IPS-15b (cell line): ENCODE results near the gene MACIR.
A peak's percentile ranks its signal among the peaks of the same experiment; 100 is the strongest.

ENCODE experiments used
- H3K27me3 ChIP-seq: one replicate; pipeline ENCODE4 v1.6.1; 2013; ENCODE audit warnings: low read length; ENCODE audit not compliant: control insufficient read depth, insufficient read depth
- H3K36me3 ChIP-seq: one replicate; pipeline ENCODE4 v1.6.1; 2013; ENCODE audit warnings: low read length; ENCODE audit not compliant: control insufficient read depth, insufficient read depth
- H3K4me1 ChIP-seq: one replicate; pipeline ENCODE4 v1.6.1; 2013; ENCODE audit warnings: mild to moderate bottlenecking, low read length; ENCODE audit not compliant: control insufficient read depth, insufficient read depth
- H3K4me3 ChIP-seq: one replicate; pipeline ENCODE4 v1.5.1; 2013; ENCODE audit warnings: low read depth, low read length
- H3K9ac ChIP-seq: one replicate; pipeline ENCODE4 v1.6.1; 2013; ENCODE audit warnings: low read depth, mild to moderate bottlenecking, low read length
- H3K9me3 ChIP-seq: one replicate; pipeline ENCODE4 v1.6.1; 2013; ENCODE audit warnings: mild to moderate bottlenecking, low read length; ENCODE audit not compliant: control insufficient read depth, insufficient read depth

MACIR gene

DNA sequence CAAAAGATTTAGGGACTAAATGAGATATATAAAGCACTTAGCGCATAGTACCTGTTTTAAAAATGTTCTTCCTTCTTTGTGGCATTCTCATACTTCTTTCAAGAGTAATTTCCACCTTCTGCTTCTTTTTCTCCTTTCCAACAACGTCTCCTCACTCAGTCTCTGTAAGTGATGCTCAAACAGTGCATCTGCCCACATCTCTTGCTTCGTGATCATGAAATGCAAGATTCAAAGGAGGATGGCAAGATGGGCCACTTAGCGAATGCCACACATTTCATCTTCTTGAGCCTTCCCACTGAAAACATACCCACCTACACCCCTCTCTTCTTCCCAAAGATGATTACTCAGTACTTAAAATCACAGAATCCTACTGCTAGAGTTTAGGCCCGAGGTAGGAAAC, 36.9 kb downstream of the MACIR start:
- Histone ChIP-seq H3K36me3 (no peaks in the 10 kb centered on the region), H3K4me1 (peaks cover 12% of the 10 kb centered on the region), H3K9ac (no peak overlapping the region), H3K4me3 (no peak overlapping the region), H3K27me3 (no peaks in the 10 kb centered on the region), H3K9me3 (no peaks in the 10 kb centered on the region)

GRCh38 chr5:103295871-103296270, 37.3 kb downstream of the MACIR start:
- no peaks in the 10 kb centered on the region for H3K27me3 ChIP-seq
- no peaks in the 10 kb centered on the region for H3K9me3 ChIP-seq
- peaks cover 12% of the 10 kb centered on the region for H3K4me1 ChIP-seq
- no peaks in the 10 kb centered on the region for H3K36me3 ChIP-seq
- H3K4me3 ChIP-seq = no peak overlapping the region
- H3K9ac ChIP-seq = no peak overlapping the region

DNA sequence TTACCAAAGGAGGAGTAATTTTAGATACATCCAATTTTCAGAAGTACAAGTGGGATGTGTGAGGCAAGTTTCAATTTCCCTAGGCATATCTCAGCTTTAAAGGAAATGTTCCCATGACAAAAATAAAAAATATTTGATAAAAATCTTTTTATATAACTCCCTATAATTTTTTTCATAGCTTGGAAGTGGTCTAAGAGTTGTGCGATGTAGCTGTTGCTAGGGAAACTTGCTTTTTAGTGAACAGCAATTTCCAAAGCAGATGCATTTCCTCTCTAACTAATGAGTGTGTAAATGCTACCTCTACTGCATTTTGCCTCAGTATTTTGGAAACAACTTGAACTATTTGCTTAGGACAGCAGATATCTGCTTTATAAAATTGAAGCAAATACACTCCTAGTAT, 39.6 kb downstream of the MACIR start:
- Histone ChIP-seq H3K27me3 (no peaks in the 10 kb centered on the region), H3K36me3 (no peaks in the 10 kb centered on the region), H3K9me3 (no peaks in the 10 kb centered on the region), H3K9ac (no peak overlapping the region), H3K4me1 (peaks cover 12% of the 10 kb centered on the region), H3K4me3 (no peak overlapping the region)

GRCh38 chr5:103298607-103299188, 40.1 kb downstream of the MACIR start:
- H3K4me3 ChIP-seq = no peak overlapping the region
- no peaks in the 10 kb centered on the region for H3K27me3 ChIP-seq
- no peaks in the 10 kb centered on the region for H3K9me3 ChIP-seq
- peaks cover 12% of the 10 kb centered on the region for H3K4me1 ChIP-seq
- H3K9ac ChIP-seq = peak overlapping the region; percentile 43
- no peaks in the 10 kb centered on the region for H3K36me3 ChIP-seq

DNA sequence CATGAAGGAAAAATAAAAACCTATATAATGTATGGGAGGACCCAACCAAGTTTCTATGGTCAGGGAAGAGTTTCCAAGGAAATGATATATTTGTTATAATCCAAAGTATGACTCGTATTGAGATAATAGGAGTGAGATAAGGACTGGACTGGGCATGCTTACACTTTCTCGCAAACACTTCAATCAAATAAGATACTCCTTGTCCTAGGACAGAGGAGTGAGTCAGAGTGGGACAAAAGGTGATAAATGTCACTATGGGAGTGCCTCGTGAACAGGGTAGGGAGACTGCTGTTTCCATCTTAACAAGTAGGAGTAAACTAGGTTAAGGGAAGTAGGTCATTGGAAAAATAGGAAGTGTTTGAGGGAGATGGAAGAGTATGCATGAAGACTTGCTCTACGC, 47.2 kb downstream of the MACIR start:
- H3K9me3 ChIP-seq = no peaks in the 10 kb centered on the region
- no peak overlapping the region for H3K4me3 ChIP-seq
- no peak overlapping the region for H3K9ac ChIP-seq
- no peaks in the 10 kb centered on the region for H3K36me3 ChIP-seq
- H3K27me3 ChIP-seq = no peaks in the 10 kb centered on the region
- no peaks in the 10 kb centered on the region for H3K4me1 ChIP-seq

GRCh38 chr5:103307470-103307869, 48.9 kb downstream of the MACIR start:
- no peak overlapping the region for H3K4me3 ChIP-seq
- no peaks in the 10 kb centered on the region for H3K4me1 ChIP-seq
- no peaks in the 10 kb centered on the region for H3K36me3 ChIP-seq
- H3K27me3 ChIP-seq = no peaks in the 10 kb centered on the region
- H3K9me3 ChIP-seq = no peaks in the 10 kb centered on the region
- no peak overlapping the region for H3K9ac ChIP-seq

GRCh38 chr5:103308774-103309173, 50.2 kb downstream of the MACIR start:
- Histone ChIP-seq H3K27me3 (no peaks in the 10 kb centered on the region), H3K4me1 (no peaks in the 10 kb centered on the region), H3K4me3 (no peak overlapping the region), H3K36me3 (no peaks in the 10 kb centered on the region), H3K9ac (no peak overlapping the region), H3K9me3 (no peaks in the 10 kb centered on the region)

DNA sequence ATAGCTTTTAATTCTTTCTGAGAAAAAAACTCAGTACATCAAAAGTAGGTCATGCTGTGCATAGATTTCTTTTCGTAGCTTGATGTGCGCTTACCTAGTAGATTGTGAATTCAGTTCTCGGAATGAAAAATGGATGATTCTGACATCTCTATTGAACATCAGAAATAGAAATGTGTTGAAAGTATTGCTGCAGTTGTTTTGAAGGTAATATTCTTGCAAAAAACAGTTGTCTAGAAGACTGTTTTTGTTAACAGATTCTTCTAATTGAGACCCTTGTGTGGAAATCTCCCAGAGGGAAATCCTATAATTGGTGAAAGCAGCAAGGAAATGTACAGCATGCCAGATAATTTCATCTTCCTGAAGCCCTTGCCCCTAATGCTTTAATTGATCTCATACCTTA, 54.5 kb downstream of the MACIR start:
- Histone ChIP-seq H3K36me3 (no peaks in the 10 kb centered on the region), H3K9ac (no peak overlapping the region), H3K4me1 (no peaks in the 10 kb centered on the region), H3K4me3 (no peak overlapping the region), H3K9me3 (no peaks in the 10 kb centered on the region), H3K27me3 (no peaks in the 10 kb centered on the region)

DNA sequence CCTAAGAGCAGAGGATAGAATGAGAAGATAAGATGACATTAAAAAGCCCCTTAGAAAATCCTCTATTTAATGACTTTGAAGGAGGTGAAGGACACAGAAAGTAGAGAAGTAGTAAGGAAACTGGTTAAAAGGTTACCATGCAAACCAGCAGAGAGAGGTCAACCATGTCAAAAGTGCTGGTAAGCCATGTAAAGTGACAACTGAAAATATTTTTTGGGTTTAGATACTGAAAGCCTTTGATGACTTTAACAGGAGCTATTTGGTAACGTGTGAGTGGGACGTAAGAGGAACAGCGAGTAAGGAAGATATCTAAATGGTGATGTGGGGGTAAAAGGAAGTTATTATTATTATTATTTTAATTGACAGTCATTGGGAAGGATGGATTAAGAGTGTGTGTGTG, 56.9 kb downstream of the MACIR start:
- Histone ChIP-seq H3K9ac (no peak overlapping the region), H3K9me3 (no peaks in the 10 kb centered on the region), H3K4me1 (peaks cover 2% of the 10 kb centered on the region), H3K4me3 (no peak overlapping the region), H3K36me3 (no peaks in the 10 kb centered on the region), H3K27me3 (no peaks in the 10 kb centered on the region)

GRCh38 chr5:103327451-103327850, 68.9 kb downstream of the MACIR start:
- Histone ChIP-seq H3K4me1 (no peaks in the 10 kb centered on the region), H3K27me3 (no peaks in the 10 kb centered on the region), H3K36me3 (no peaks in the 10 kb centered on the region), H3K9ac (no peak overlapping the region), H3K4me3 (no peak overlapping the region), H3K9me3 (no peaks in the 10 kb centered on the region)

DNA sequence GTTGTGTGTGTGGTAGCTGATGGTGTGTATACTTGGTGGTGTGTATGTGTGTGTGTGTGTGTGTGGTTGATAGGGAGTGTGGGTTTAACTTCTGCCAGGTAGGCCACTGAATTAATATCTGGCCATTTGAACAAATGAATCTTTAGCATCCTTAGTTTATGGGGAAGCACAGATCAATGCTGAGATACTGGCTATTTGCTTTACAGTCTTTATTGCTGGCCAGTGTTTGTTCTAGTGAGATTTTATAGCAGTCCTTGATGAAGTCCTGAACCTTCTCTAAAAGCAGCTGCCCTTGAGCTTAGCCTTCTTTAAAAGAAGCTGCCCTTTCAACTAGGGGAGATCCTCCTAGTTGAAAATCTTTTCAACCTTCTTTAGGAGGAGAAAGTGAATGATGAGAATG, 69.3 kb downstream of the MACIR start:
- H3K27me3 ChIP-seq = no peaks in the 10 kb centered on the region
- H3K9ac ChIP-seq = no peak overlapping the region
- no peaks in the 10 kb centered on the region for H3K36me3 ChIP-seq
- H3K9me3 ChIP-seq = no peaks in the 10 kb centered on the region
- no peak overlapping the region for H3K4me3 ChIP-seq
- no peaks in the 10 kb centered on the region for H3K4me1 ChIP-seq
